Karpas-422 (cell line): ENCODE data around the gene LEMD1. TPM values are rescaled to one million over a fixed set of nuclear protein-coding genes. Genes with fewer than 3 reads are reported as not detected.
"Not testable (repeated sequence)": the region's sequence is repeated elsewhere in the genome, so short reads cannot be mapped to it uniquely, and the experiment has no call there.

Experiments
- DNase-seq: peaks from one replicate; pipeline ENCODE4 v3.0.0-alpha.2; 2015
- H2AFZ ChIP-seq: fragments of 200-600 bp; sonication (generic); 2 replicates; pipeline ENCODE4 v1.6.1; 2014; ENCODE audit warnings: antibody characterized with exemption, low read length, mixed read lengths
- H3K27ac ChIP-seq: fragments of 200-600 bp; sonication (generic); 2 replicates; pipeline ENCODE4 v1.5.1; 2014; ENCODE audit warnings: mild to moderate bottlenecking, low read length, moderate library complexity
- H3K27me3 ChIP-seq: fragments of 200-600 bp; sonication (generic); 2 replicates; pipeline ENCODE4 v1.6.1; 2014; ENCODE audit warnings: low read length, mixed read lengths
- H3K36me3 ChIP-seq: fragments of 200-600 bp; sonication (generic); 2 replicates; pipeline ENCODE4 v1.6.1; 2014; ENCODE audit warnings: low read length, mixed read lengths; ENCODE audit not compliant: insufficient read depth
- H3K4me1 ChIP-seq: fragments of 200-600 bp; sonication (generic); 2 replicates; pipeline ENCODE4 v1.6.1; 2014; ENCODE audit warnings: mild to moderate bottlenecking, low read length, mixed read lengths
- H3K4me2 ChIP-seq: fragments of 200-600 bp; sonication (generic); 2 replicates; pipeline ENCODE4 v1.6.1; 2014; ENCODE audit warnings: low read length, low read depth, mild to moderate bottlenecking; ENCODE audit not compliant: poor library complexity, severe bottlenecking
- H3K4me3 ChIP-seq: fragments of 200-600 bp; sonication (generic); 2 replicates; pipeline ENCODE4 v1.5.1; 2014; ENCODE audit warnings: mild to moderate bottlenecking, antibody characterized with exemption, low read length, mixed read lengths
- H3K79me2 ChIP-seq: fragments of 200-600 bp; sonication (generic); 2 replicates; pipeline ENCODE4 v1.6.1; 2014; ENCODE audit warnings: mild to moderate bottlenecking, low read length, mixed read lengths
- H3K9ac ChIP-seq: fragments of 200-600 bp; sonication (generic); 2 replicates; pipeline ENCODE4 v1.6.0; 2014; ENCODE audit warnings: low read length
- H3K9me2 ChIP-seq: fragments of 200-600 bp; sonication (generic), shearing (Covaris generic); replicated peaks from 2 replicates; pipeline ENCODE4 v1.6.0; 2014; ENCODE audit warnings: mild to moderate bottlenecking, low read length, moderate library complexity; ENCODE audit not compliant: insufficient read depth
- H3K9me3 ChIP-seq: fragments of 300-700, 200-600 bp; sonication (generic); 2 replicates; pipeline ENCODE4 v1.6.1; 2014; ENCODE audit warnings: low read length, mixed read lengths
- H4K20me1 ChIP-seq: fragments of 200-600 bp; sonication (generic); 2 replicates; pipeline ENCODE4 v1.6.1; 2014; ENCODE audit warnings: mild to moderate bottlenecking, antibody characterized with exemption, low read length, low read depth; ENCODE audit not compliant: insufficient read depth
- total RNA-seq: library from RNA; depleted of rRNA; stranded (reverse); fragments of >200 nt; shearing (Covaris generic); gene quantifications from 2 replicates; pipeline ENCODE4 v1.2.3, GENCODE V29; 2014; ENCODE audit warnings: low replicate concordance

Gene LEMD1
- total RNA-seq, 1 experiment from 2014 or later, result not detected

GRCh38 chr1:205392650-205393049 lies 29.2 kb downstream of the LEMD1 start:
- no peaks in the 10 kb centered on the region for H3K9me2 ChIP-seq
- no peak overlapping the region for H3K27ac ChIP-seq
- H3K9me3 ChIP-seq, result no peaks in the 10 kb centered on the region
- no peaks in the 10 kb centered on the region for H3K79me2 ChIP-seq
- no peak for DNase-seq
- H3K36me3 ChIP-seq, result no peaks in the 10 kb centered on the region
- no peak overlapping the region for H3K4me3 ChIP-seq
- no peak overlapping the region for H3K4me2 ChIP-seq
- H3K9ac ChIP-seq, result no peak overlapping the region
- no peaks in the 10 kb centered on the region for H3K4me1 ChIP-seq
- H4K20me1 ChIP-seq, result no peaks in the 10 kb centered on the region
- no peaks in the 10 kb centered on the region for H3K27me3 ChIP-seq
- H2AFZ ChIP-seq, result no peak overlapping the region

- Histone ChIP-seq H3K4me2 (no peak overlapping the region), H2AFZ (no peak overlapping the region), H3K79me2 (no peaks in the 10 kb centered on the region), H3K9me3 (no peaks in the 10 kb centered on the region), H3K9me2 (no peaks in the 10 kb centered on the region), H4K20me1 (no peaks in the 10 kb centered on the region), H3K9ac (no peak overlapping the region), H3K4me1 (no peaks in the 10 kb centered on the region), H3K36me3 (no peaks in the 10 kb centered on the region), H3K27me3 (no peaks in the 10 kb centered on the region), H3K4me3 (no peak overlapping the region), H3K27ac (no peak overlapping the region)
- no peak for DNase-seq
Measured at GRCh38 chr1:205391386-205391785, 30.5 kb downstream of the LEMD1 start.

GRCh38 chr1:205387845-205388244 lies 34.0 kb downstream of the LEMD1 start:
- no peak for DNase-seq
- H3K36me3 ChIP-seq, result no peaks in the 10 kb centered on the region
- H3K27me3 ChIP-seq, result no peaks in the 10 kb centered on the region
- no peak overlapping the region for H2AFZ ChIP-seq
- no peaks in the 10 kb centered on the region for H3K4me1 ChIP-seq
- H3K27ac ChIP-seq, result no peak overlapping the region
- H4K20me1 ChIP-seq, result no peaks in the 10 kb centered on the region
- no peak overlapping the region for H3K4me3 ChIP-seq
- H3K4me2 ChIP-seq, result no peak overlapping the region
- H3K9me2 ChIP-seq, result no peaks in the 10 kb centered on the region
- no peak overlapping the region for H3K9ac ChIP-seq
- no peaks in the 10 kb centered on the region for H3K9me3 ChIP-seq
- no peaks in the 10 kb centered on the region for H3K79me2 ChIP-seq

- not testable (repeated sequence) for DNase-seq, H3K4me1 ChIP-seq, H3K4me3 ChIP-seq, H3K9me2 ChIP-seq, H2AFZ ChIP-seq, H3K9me3 ChIP-seq, H4K20me1 ChIP-seq, H3K27me3 ChIP-seq, H3K36me3 ChIP-seq, H3K79me2 ChIP-seq, H3K4me2 ChIP-seq, H3K27ac ChIP-seq, H3K9ac ChIP-seq
Measured at GRCh38 chr1:205382990-205383389, 38.9 kb downstream of the LEMD1 start.

GRCh38 chr1:205382561-205382960 lies 39.3 kb downstream of the LEMD1 start:
- H3K4me2 ChIP-seq, result no peak overlapping the region
- no peak overlapping the region for H3K9ac ChIP-seq
- H3K4me1 ChIP-seq, result no peaks in the 10 kb centered on the region
- no peaks in the 10 kb centered on the region for H3K79me2 ChIP-seq
- H3K36me3 ChIP-seq, result no peaks in the 10 kb centered on the region
- H3K4me3 ChIP-seq, result no peak overlapping the region
- H4K20me1 ChIP-seq, result no peaks in the 10 kb centered on the region
- H3K9me3 ChIP-seq, result no peaks in the 10 kb centered on the region
- no peaks in the 10 kb centered on the region for H3K27me3 ChIP-seq
- no peak overlapping the region for H2AFZ ChIP-seq
- H3K27ac ChIP-seq, result no peak overlapping the region
- H3K9me2 ChIP-seq, result no peaks in the 10 kb centered on the region
- DNase-seq, result no peak

- H3K79me2 ChIP-seq, result no peaks in the 10 kb centered on the region
- no peak overlapping the region for H2AFZ ChIP-seq
- H3K36me3 ChIP-seq, result no peaks in the 10 kb centered on the region
- no peaks in the 10 kb centered on the region for H3K9me2 ChIP-seq
- no peaks in the 10 kb centered on the region for H3K4me1 ChIP-seq
- H3K9me3 ChIP-seq, result no peaks in the 10 kb centered on the region
- no peaks in the 10 kb centered on the region for H4K20me1 ChIP-seq
- no peak overlapping the region for H3K4me3 ChIP-seq
- H3K4me2 ChIP-seq, result no peak overlapping the region
- no peak overlapping the region for H3K27ac ChIP-seq
- no peak overlapping the region for H3K9ac ChIP-seq
- no peaks in the 10 kb centered on the region for H3K27me3 ChIP-seq
- DNase-seq, result no peak
Measured at GRCh38 chr1:205381305-205381704, 40.6 kb downstream of the LEMD1 start.

- no peaks in the 10 kb centered on the region for H3K4me1 ChIP-seq
- H3K4me2 ChIP-seq, result no peak overlapping the region
- H3K27ac ChIP-seq, result no peak overlapping the region
- no peak overlapping the region for H3K4me3 ChIP-seq
- H3K9ac ChIP-seq, result no peak overlapping the region
- no peaks in the 10 kb centered on the region for H3K36me3 ChIP-seq
- H2AFZ ChIP-seq, result no peak overlapping the region
- no peaks in the 10 kb centered on the region for H3K27me3 ChIP-seq
- no peaks in the 10 kb centered on the region for H4K20me1 ChIP-seq
- no peak for DNase-seq
- H3K79me2 ChIP-seq, result no peaks in the 10 kb centered on the region
- H3K9me3 ChIP-seq, result no peaks in the 10 kb centered on the region
- H3K9me2 ChIP-seq, result no peaks in the 10 kb centered on the region
Measured at GRCh38 chr1:205380882-205381281, 41.0 kb downstream of the LEMD1 start.

GRCh38 chr1:205379056-205379455 lies 42.8 kb downstream of the LEMD1 start:
- Histone ChIP-seq H3K4me1 (no peaks in the 10 kb centered on the region), H3K36me3 (no peaks in the 10 kb centered on the region), H3K79me2 (no peaks in the 10 kb centered on the region), H3K9ac (no peak overlapping the region), H3K4me3 (no peak overlapping the region), H4K20me1 (no peaks in the 10 kb centered on the region), H2AFZ (no peak overlapping the region), H3K4me2 (no peak overlapping the region), H3K27me3 (no peaks in the 10 kb centered on the region), H3K9me2 (no peaks in the 10 kb centered on the region), H3K27ac (no peak overlapping the region), H3K9me3 (no peaks in the 10 kb centered on the region)
- no peak for DNase-seq

- no peak overlapping the region for H3K9ac ChIP-seq
- no peak overlapping the region for H3K27ac ChIP-seq
- H3K27me3 ChIP-seq, result no peaks in the 10 kb centered on the region
- no peaks in the 10 kb centered on the region for H3K4me1 ChIP-seq
- DNase-seq, result no peak
- H3K9me2 ChIP-seq, result no peaks in the 10 kb centered on the region
- no peaks in the 10 kb centered on the region for H3K9me3 ChIP-seq
- no peaks in the 10 kb centered on the region for H3K36me3 ChIP-seq
- H3K4me3 ChIP-seq, result no peak overlapping the region
- no peak overlapping the region for H3K4me2 ChIP-seq
- H4K20me1 ChIP-seq, result no peaks in the 10 kb centered on the region
- no peaks in the 10 kb centered on the region for H3K79me2 ChIP-seq
- H2AFZ ChIP-seq, result no peak overlapping the region
Measured at GRCh38 chr1:205377355-205377754, 44.5 kb downstream of the LEMD1 start.
